ENCODE data around the gene APBA1. TPM values are rescaled to one million over a fixed set of nuclear protein-coding genes. Genes with fewer than 3 reads are reported as not detected.

Gene APBA1
- total and polyA plus RNA-seq, 2 of the 8 experiments (the other 6 are each of a cell fraction or from before 2014, with no cell fraction given), result 0.36 to 0.60 TPM

DNA sequence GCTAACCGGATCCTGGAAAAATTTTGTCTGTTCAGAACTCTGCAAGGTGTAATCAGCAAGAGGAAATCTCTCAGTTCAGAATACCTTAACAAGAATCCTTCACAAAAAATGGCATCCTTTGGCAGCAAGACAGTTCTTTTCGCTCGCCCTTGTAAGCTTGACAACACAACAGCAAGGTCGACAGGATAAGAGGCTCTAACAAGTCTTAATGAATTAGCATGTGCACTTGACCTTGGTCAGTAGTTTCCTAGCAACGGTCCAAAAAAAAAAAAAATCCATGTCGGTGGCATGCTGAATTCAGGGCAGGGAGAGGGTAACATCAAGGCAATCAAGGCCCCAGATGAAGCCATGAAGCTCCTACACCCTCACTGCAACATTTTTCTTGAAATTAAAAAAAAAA is 172.8 kb downstream of the APBA1 start:
- Histone ChIP-seq H3K14ac (ENCODE audit: insufficient read length) (no peak overlapping the region), H3K4me1 (replicated peaks in 1 of 4; ENCODE audit: control insufficient read depth in 3 of 4, insufficient read depth in 4 of 4, low read length in 3 of 4) (peaks cover 0 to 7% (median 3%) of the 10 kb centered on the region in 4 experiments; a peak in 3 of 7 replicates), H2BK12ac (ENCODE audit: low read depth, low read length) (no peak overlapping the region), H3K4me2 (ENCODE audit: insufficient read depth in 1 of 2, low read depth in 2 of 2, low read length in 2 of 2) (no peak overlapping the region), H3K23me2 (ENCODE audit: low read depth, low read length) (no peaks in the 10 kb centered on the region), H3K27ac (ENCODE audit: low read depth, low read length) (no peak overlapping the region), H3K79me1 (ENCODE audit: low read depth, low read length) (no peaks in the 10 kb centered on the region), H3K9ac (replicated peaks in 1 of 4; ENCODE audit: extremely low read depth in 1 of 4, low read depth in 3 of 4, low read length in 3 of 4) (no peak overlapping the region), H3K18ac (ENCODE audit: extremely low read depth, low read length) (no peak overlapping the region), H2AFZ (ENCODE audit: low read length) (no peak overlapping the region), H2AK5ac (ENCODE audit: low read depth, low read length) (no peak overlapping the region), H2BK5ac (ENCODE audit: low read depth, low read length) (no peak overlapping the region), H3K4me3 (ENCODE audit: extremely low read depth in 1 of 4, insufficient read depth in 2 of 4, low read depth in 3 of 4, low read length in 4 of 4) (no peak overlapping the region), H3K23ac (ENCODE audit: insufficient read length) (no peak overlapping the region), H2BK20ac (ENCODE audit: low read length) (no peak overlapping the region), H2BK15ac (ENCODE audit: low read length) (no peak overlapping the region), H3K4ac (replicated peaks; ENCODE audit: insufficient read length, low read depth, low read length) (no peak overlapping the region), H4K20me1 (replicated peaks in 1 of 2; ENCODE audit: control insufficient read depth in 1 of 2, insufficient read depth in 2 of 2, low read length in 2 of 2) (no peaks in the 10 kb centered on the region), H3K79me2 (ENCODE audit: control insufficient read depth in 1 of 2, insufficient read depth in 2 of 2, low read length in 2 of 2) (no peaks in the 10 kb centered on the region), H4K91ac (replicated peaks; ENCODE audit: insufficient read length, low read length) (no peak overlapping the region), H3K36me3 (ENCODE audit: control insufficient read depth in 2 of 4, insufficient read depth in 4 of 4, low read length in 3 of 4) (no peaks in the 10 kb centered on the region), H3K27me3 (replicated peaks in 1 of 4; ENCODE audit: control insufficient read depth in 3 of 4, extremely low read depth in 1 of 4, insufficient read depth in 3 of 4, low read length in 3 of 4) (no peaks in the 10 kb centered on the region), H4K8ac (ENCODE audit: extremely low read depth, insufficient read depth, low read length) (no peak overlapping the region), H3K56ac (replicated peaks; ENCODE audit: insufficient read length, low read depth, low read length) (no peak overlapping the region), H3K9me3 (ENCODE audit: insufficient read depth in 2 of 2, low read depth in 1 of 2, low read length in 1 of 2) (no peaks in the 10 kb centered on the region), H4K5ac (ENCODE audit: insufficient read length, low read depth, low read length) (no peak overlapping the region), H2BK120ac (replicated peaks; ENCODE audit: low read depth, low read length) (no peak overlapping the region)
- FAIRE-seq (no peak), DNase-seq (ENCODE audit: low read depth in 1 of 2, low spot score in 2 of 2) (no peak)
- 83% methylated on average over 6 of the region's 6 CpGs; no CpG with 5 or more reads in 1 of the 2 experiments for WGBS, 2 experiments (ENCODE audit: extremely low coverage in 1 of 2, insufficient coverage in 1 of 2, insufficient read length in 1 of 2, insufficient replicate concordance in 2 of 2, low coverage in 1 of 2, low lambda C conversion rate in 2 of 2, missing lambda C conversion rate in 1 of 2)
- ChIA-PET CTCF (ENCODE audit: partially characterized antibody) (interaction anchor here (0.6 kb wide), 1 partner anchor 112 kb away, joined by 4 read pairs; no protein-coding TSS in a partner anchor), POLR2A (ENCODE audit: partially characterized antibody) (no interaction called here)
- no peak for TF ChIP-seq SP2 (IDR thresholded peaks at IDR 0.05; ENCODE audit: low read length)
- no peak for TF ChIP-seq TEAD4 (IDR thresholded peaks at IDR 0.05; ENCODE audit: low read depth, low read length)
- no peak for TF ChIP-seq SP4 (IDR thresholded peaks at IDR 0.05; ENCODE audit: low read length)
- TF ChIP-seq POLR2A (IDR thresholded peaks at IDR 0.05; ENCODE audit: control extremely low read depth in 1 of 2, low read depth in 2 of 2, low read length in 2 of 2), result no peak
- no peak for TF ChIP-seq PHF8 (conservative IDR thresholded peaks at IDR 0.05; ENCODE audit: low read depth, low read length)
- TF ChIP-seq SIX5 (IDR thresholded peaks at IDR 0.05; ENCODE audit: low read depth, low read length), result no peak
- TF ChIP-seq ASH2L (IDR thresholded peaks at IDR 0.05; ENCODE audit: low read length), result no peak
- no peak for TF ChIP-seq JUND (IDR thresholded peaks at IDR 0.05; ENCODE audit: low read length)

All from H1 (cell line).